ENCODE measurements around the gene EIF4G3. TPM values are rescaled to one million over a fixed set of nuclear protein-coding genes. Genes with fewer than 3 reads are reported as not detected.
"Not testable (repeated sequence)": the region's sequence is repeated elsewhere in the genome, so short reads cannot be mapped to it uniquely, and the experiment has no call there.

Gene EIF4G3
- total RNA-seq, 1 experiment from 2014 or later = 57.2 TPM

- DNase-seq (ENCODE audit: low read depth) = no peak
These were observed 228.6 kb downstream of the EIF4G3 start for GRCh38 chr1:20948101-20948500.

- DNase-seq (ENCODE audit: low read depth) = no peak
These were observed 229.3 kb downstream of the EIF4G3 start for GRCh38 chr1:20947409-20947808.

GRCh38 chr1:20936621-20937020, 240.1 kb downstream of the EIF4G3 start:
- no peak for DNase-seq (ENCODE audit: low read depth)

GRCh38 chr1:20936216-20936615, 240.5 kb downstream of the EIF4G3 start:
- DNase-seq (ENCODE audit: low read depth) = no peak

GRCh38 chr1:20935717-20936116, 241.0 kb downstream of the EIF4G3 start:
- no peak for DNase-seq (ENCODE audit: low read depth)

- no peak for DNase-seq (ENCODE audit: low read depth)
These were observed 244.2 kb downstream of the EIF4G3 start for GRCh38 chr1:20932437-20932977.

- DNase-seq (ENCODE audit: low read depth) = no peak
These were observed 244.7 kb downstream of the EIF4G3 start for GRCh38 chr1:20931930-20932436.

GRCh38 chr1:20930427-20930826, 246.3 kb downstream of the EIF4G3 start:
- DNase-seq (ENCODE audit: low read depth) = no peak

GRCh38 chr1:20928146-20928545, 248.6 kb downstream of the EIF4G3 start:
- no peak for DNase-seq (ENCODE audit: low read depth)

GRCh38 chr1:20921285-20921684, 255.4 kb downstream of the EIF4G3 start:
- no peak for DNase-seq (ENCODE audit: low read depth)

GRCh38 chr1:20913242-20913641, 263.5 kb downstream of the EIF4G3 start:
- DNase-seq (ENCODE audit: low read depth) = no peak

GRCh38 chr1:20907526-20907925, 269.2 kb downstream of the EIF4G3 start:
- not testable (repeated sequence) for DNase-seq (ENCODE audit: low read depth)

GRCh38 chr1:20903437-20903836, 273.3 kb downstream of the EIF4G3 start:
- DNase-seq (ENCODE audit: low read depth) = peak; percentile 73

GRCh38 chr1:20900056-20900455, 276.6 kb downstream of the EIF4G3 start:
- DNase-seq (ENCODE audit: low read depth) = no peak

GRCh38 chr1:20899154-20899972, 277.3 kb downstream of the EIF4G3 start:
- no peak for DNase-seq (ENCODE audit: low read depth)

GRCh38 chr1:20896826-20897225, 279.9 kb downstream of the EIF4G3 start:
- peak; percentile 6 for DNase-seq (ENCODE audit: low read depth)

- DNase-seq (ENCODE audit: low read depth) = no peak
These were observed 282.8 kb downstream of the EIF4G3 start for GRCh38 chr1:20893931-20894330.

GRCh38 chr1:20891091-20891490, 285.6 kb downstream of the EIF4G3 start:
- no peak for DNase-seq (ENCODE audit: low read depth)

GRCh38 chr1:20887246-20887645, 289.5 kb downstream of the EIF4G3 start:
- no peak for DNase-seq (ENCODE audit: low read depth)

GRCh38 chr1:20885121-20885520, 291.6 kb downstream of the EIF4G3 start:
- DNase-seq (ENCODE audit: low read depth) = peak; percentile 81

GRCh38 chr1:20884513-20884912, 292.2 kb downstream of the EIF4G3 start:
- peak; percentile 25 for DNase-seq (ENCODE audit: low read depth)

- DNase-seq (ENCODE audit: low read depth) = no peak
These were observed 292.9 kb downstream of the EIF4G3 start for GRCh38 chr1:20883766-20884165.

- no peak for DNase-seq (ENCODE audit: low read depth)
These were observed 293.9 kb downstream of the EIF4G3 start for GRCh38 chr1:20882837-20883236.
